ENCODE data around the gene CPD.

CPD gene

DNA sequence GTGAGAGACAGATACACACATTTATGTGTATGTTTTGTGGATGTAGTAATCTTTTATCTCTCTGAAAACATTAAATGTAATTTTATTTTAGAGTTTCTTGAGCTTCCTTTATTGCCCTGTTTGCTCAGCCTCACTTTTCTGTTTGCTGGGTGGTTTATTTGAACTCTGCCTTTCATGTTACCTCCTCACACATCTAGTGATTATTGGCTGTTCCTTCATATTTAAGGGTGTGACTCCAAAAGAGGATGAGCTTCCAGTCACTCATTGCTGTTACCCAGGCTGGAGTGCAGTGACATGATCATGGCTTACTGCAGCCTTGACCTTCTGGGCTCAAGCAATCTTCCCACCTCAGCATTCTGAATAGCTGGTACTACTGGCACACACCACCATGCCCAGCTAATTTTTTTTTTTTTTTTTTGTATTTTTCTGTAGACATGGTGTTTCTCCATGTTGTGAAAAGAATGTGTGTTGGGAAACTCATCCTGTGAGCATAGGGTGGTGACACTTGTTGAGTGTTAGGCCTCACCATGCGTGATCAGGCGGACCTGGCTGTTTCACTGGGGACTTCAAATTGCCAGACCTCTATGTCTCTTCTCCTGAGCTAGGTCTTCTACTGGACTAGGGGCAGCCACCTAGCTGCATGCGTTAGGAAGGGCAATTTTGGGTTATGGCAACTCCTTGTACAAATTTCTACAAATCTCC is 136.3 kb downstream of the CPD start:
- DNase-seq: no peak

- no peak for DNase-seq
These were observed 139.1 kb downstream of the CPD start for GRCh38 chr17:30517786-30518185.

DNA sequence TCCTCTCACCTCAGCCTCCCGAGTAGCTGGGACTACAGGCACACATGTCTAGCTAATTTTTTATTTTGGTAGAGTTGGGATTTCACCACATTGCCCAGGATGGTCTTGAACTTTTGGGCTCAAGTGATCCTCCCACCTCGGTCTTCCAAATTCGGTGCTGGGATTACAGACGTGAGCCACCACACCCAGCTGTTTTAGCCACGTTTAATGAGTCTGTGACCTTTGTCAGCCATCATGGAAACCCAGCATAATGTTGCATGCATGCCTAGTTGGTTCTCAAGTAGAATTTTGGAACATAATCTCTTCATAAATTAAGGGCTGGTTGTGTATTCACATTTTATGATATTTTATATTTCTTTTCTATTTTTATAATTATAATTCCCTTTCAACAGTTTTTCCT is 140.4 kb downstream of the CPD start:
- no peak for DNase-seq
